Astrocyte of the hippocampus (primary cell): ENCODE data around the gene SEC14L2.
A peak's percentile ranks its signal among the peaks of the same experiment; 100 is the strongest.
"Not testable (repeated sequence)": the region's sequence is repeated elsewhere in the genome, so short reads cannot be mapped to it uniquely, and the experiment has no call there.

Experiments
- DNase-seq: peaks from one replicate; pipeline ENCODE4 v3.0.0; 2011; ENCODE audit warnings: low read depth, low spot score

The SEC14L2 gene

DNA sequence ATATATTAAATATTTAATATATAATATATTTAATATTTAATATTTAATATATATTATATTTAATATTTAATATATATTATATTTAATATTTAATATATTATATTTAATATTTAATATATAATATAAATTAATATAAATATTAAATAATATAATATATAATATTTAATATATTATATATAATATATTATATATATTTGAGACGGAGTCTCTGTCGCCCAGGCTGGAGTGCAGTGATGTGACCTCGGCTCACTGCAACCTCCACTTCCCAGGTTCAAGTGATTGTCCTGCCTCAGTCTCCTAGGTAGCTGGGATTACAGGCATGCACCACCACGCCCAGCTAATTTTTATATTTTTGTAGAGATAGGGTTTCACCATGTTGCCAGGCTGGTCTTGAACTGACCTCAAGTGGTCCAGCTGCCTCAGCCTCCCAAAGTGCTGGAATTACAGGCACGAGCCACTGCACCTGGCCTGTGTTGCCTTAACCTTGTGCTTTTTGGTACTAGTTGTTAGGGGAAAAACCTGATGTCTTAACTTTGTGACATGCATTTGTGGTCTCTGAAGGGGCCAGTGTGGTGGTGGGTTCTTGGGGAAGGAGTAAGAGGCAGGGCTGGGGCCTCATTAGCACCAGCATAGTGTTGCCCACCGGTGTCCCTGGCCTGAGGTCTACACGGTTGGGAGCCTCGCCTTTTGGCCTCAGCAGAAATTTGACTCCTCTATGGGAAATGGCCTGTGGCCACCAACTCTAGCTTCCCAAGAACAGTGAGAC lies 58.4 kb downstream of the SEC14L2 start:
- no peak for DNase-seq

GRCh38 chr22:30457981-30458380 lies 61.2 kb downstream of the SEC14L2 start:
- DNase-seq, result peak; percentile 20

DNA sequence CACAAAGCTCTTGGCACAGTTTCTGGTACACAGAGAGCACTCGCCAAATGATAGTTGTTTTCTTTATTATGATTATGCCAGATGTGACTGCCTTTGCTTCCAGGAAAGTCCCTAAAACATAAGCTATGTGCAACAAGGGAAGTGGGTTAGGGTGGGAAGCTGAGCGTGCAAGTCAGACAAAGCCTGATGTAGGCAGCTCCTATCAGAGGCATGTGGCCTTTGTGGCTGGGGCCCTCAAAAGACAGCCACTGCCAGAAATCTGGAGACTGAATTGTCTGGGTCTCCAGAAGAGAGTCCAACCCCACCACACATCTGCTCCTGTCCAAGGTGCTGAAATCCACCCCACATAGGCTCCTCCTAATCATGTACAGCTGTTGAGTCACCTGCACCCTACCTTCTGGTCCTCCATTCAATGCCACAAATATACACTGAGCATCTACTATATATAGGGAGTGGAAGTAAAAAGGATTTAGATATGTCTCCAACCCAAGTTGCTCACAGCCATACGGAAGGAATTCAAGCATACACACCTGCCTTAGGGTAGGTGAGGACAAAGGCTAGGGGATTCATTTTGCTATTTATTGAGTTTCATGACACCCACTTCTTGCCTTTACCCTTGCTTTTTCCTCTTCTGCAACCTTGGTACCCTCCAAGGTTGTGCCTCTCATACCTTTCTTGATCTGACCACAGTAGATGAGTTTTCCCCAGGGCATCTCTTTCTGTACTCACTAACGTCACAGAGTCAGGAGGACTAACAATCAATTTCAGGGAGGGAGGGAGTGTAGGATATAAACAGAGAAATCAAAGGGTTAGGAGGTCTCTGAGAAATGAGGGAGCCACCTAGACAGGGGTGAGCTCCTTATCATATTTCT lies 62.6 kb downstream of the SEC14L2 start:
- DNase-seq, result peak; percentile 65

DNA sequence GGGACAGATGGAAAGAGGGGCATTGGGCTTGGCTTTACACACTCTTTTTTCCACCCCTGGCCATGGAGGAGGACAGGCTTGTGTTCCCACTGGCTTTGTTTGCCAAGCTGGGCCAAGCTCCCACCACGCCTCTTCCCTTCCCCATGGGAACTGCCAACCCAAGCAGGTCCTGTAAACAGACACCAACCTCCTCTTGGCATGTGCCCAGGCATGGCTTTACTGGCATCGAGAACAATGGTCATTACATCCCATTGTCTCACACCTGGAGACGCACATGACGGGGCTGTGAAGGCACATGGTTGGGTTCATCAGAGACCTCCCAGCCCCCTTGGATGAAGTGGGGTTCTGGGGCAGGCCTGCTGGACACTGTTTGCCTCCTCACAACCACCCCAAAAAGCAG lies 63.3 kb downstream of the SEC14L2 start:
- DNase-seq, result no peak

GRCh38 chr22:30460555-30460954 lies 63.7 kb downstream of the SEC14L2 start:
- not testable (repeated sequence) for DNase-seq

DNA sequence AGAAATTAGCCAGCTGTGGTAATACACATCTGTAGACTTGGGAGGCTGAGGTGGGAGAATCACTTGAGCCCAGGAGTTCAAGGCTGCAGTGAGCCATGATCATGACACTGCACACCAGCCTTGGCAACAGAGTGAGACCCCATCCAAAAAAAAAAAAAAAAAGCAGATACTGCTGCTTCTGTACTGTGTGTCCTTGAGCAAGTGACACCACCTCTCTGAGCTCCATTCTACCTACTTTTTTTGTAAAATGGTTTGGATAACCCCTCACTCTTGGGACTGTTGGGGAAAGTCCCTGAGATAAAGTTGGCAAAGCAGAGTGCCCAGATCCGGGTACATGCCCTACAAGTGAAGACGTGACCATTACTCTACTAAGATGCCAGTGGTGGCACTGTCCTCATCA lies 72.3 kb downstream of the SEC14L2 start:
- no peak for DNase-seq

GRCh38 chr22:30470655-30471054 lies 73.8 kb downstream of the SEC14L2 start:
- DNase-seq, result no peak

DNA sequence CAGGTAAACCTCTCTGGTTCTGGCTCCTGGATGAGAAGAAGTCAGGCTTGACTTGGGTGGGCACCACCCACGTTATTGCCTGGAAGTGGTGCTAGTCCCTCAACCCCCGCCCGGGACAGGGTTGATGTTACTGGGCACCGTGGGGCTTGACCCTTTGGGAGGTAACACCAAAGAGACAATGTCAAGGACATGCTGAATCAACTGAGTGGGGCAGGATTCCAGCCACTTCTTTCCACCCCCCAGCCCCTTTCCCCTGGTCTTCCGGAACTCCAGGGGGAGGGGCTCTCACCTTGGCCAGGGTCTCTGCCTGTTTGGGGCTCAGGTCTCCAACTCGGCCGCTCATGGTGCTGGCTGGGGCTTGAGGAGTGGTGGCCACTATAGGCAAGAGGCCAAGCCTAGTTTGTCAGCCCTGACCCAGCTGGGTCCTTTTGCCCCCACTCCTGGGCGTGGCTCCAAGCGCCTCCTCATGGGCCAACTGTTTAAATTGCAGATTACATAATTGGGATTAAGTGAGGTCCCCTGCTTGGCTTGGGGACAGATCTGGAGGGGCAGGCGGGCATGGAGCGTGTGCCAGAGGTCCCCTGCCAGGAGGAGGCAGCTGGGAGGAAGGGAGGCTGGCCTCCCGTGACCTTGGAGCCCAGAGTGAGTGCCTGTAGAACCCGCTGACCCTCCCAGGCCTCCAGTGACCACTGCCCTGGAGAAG lies 74.9 kb downstream of the SEC14L2 start, which contains the start of gene SEC14L3:
Gene SEC14L3 (minus strand): TSS at position 402 of the 703 bp plus-strand sequence. CDS start 59 bp downstream, at position 343.
- no peak for DNase-seq

DNA sequence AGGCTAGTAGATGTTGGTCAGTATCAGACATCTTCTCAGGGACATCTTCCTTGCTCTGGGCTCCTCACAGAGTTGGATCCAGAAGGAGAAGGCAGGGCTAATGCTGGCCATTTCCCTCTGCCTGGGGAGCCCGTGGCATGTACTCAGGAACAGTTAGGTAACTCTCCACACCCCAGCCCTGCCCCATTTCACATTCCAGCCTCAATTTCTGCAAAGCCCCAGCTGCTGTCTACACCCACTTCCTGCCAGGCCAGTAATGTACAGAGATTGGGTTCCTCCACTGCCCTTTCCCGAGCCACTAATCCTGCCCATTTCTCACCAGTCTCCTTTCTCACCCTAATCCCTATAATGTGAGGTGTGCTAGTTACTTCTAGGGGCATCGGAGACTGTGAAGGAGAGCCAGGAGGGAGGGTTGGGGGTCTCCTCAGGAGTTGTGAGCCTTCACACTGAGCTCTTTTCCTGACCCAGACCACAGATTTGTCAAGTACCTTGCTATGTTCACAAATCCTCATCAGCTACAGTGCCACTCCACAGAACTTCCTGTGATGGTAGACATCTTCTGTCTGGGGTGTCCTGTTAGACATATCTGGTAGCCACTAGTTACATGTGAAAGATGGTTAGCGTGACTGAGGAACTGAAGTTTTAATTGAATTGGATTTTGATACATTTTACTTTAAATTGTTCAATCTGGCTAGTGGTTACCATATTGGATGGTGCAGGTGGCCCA lies 76.3 kb downstream of the SEC14L2 start:
- DNase-seq, result no peak

- no peak for DNase-seq
Observed at GRCh38 chr22:30474121-30474520, 77.3 kb downstream of the SEC14L2 start.
